NCI-H748 (cell line): ENCODE data around the gene FGR.
A peak's percentile ranks its signal among the peaks of the same experiment; 100 is the strongest.
"Not testable (repeated sequence)": the region's sequence is repeated elsewhere in the genome, so short reads cannot be mapped to it uniquely, and the experiment has no call there.

ENCODE experiments used
- DNase-seq: peaks from one replicate; lab custom pipeline; 2025; ENCODE audit not compliant: unreplicated experiment; lab: John Stamatoyannopoulos, UW

The FGR gene

DNA sequence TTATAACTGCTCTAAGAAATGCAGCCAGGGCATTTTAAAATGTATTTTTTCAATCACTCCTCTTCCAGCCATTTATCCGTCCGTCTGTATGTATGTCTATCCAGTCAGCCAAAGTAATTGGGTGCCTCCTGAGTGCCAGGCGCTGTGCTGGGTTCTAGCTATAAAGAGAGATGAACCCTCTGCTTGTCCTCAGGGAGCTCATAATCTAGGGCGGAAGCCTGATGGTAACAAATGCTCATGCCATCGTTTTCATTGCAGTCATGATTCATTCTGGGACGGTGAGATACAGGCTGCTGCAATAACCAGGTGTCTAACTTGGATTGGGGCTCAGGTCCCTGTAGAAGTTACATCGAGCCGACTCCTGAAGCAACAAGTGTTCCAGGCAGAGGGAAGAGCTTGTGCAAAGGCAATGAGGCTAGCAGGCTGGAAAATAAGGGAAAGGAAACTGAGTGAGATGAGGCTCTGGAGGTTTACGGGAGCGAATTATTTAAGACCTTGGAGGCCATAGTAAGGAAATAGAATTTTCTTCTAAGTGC lies 25.4 kb upstream of the FGR start:
- no peak for DNase-seq

DNA sequence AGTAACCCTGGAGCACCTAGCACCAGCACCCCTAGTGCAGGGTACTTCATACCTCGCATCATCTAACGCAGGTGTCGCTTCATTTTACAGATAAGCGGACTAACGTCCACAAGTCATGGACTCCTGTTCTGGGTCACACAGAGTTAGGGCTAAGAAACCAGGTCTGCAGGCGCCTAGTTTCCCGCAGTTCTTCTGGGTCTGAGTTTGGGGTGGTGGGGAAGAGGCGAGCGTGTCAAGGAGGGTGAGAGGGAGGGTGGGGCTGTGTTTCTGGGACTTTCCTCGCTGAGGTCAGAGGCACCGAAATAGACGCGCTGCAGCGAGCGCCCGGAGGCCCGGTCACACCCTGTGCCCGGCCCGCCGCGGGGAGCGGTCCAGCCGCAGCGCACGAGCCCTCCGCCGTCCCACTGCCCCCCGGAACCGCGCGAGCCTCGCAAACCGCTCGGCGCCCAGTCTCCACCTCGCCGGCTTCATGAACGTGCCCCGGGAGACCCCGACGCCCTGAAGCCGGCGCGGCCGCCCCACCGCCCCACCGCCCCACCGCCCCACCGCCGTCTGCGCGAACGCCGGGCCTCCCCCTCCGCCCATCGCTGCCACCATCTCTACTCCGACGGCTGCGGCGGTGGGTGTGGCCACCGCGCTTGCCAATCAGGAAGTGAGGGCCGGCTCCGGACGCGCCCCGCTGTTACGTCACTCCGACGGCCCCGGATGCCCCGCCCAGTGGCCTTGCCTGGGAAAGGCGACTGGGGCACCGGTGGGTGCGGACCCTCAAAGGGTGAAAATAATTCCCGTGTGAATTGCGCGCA lies 24.7 kb upstream of the FGR start:
- DNase-seq = peak; percentile 86

DNA sequence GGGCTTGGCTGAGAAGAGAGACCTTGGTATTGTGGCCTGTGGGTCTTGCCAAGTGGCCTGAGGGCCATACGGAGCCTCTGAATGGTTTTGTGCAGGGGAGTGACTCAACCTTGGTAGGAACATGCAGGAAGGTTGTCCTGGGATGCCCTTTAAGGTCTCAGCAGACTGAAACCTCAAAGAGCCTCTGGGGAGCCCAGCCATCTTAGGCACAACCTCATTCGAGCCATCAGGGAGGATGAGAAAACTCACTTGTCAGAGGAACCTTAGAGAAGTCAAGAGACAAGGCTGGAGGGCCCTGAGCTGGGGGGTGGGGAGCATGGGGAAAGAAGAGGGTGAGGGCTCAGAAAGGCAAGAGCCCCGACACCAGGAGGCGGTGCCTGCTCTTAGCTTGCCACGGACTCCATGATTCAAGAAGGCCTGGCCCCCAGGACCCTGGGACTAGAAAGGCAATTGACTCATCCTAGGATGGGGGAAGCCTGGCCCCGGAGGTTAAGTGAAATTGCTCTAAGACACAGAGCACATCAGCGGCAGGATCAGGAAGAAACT lies 24.0 kb upstream of the FGR start:
- no peak for DNase-seq

DNA sequence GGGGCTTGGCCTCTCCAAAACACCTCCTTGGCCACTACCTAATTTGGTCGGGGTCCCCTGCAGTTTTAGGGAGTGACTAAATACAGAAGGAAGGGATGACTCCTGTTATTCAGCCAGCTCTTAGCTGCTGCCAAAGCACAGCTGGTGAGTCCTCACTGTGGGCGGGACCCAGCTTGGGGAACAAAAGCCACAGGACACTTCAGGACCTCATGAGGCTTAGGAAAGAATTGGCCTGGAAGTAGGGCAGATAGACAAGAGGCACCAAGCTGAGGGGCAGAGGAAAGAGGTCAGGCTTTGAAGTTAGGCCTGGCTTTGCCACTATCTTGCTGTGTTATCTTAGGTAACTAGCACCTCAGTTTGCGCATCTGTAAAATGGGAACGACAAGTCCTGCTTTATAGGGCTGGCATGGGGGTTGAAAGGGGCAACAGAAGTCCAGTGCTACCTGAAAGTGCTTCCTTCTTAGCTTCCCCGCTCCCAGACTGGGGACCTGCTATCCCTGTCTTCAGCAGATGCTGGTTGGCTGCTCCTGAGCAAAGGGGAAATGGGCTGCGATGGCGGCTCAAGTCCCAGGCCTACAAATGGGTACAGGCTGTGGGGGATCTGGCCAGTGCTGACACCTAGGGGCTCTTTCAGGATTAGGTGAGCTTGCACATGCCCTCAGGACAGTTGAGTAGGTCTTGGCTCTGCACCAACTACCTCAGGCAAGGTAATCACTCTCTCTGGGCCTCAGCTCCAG lies 21.3 kb upstream of the FGR start:
- peak; percentile 4 for DNase-seq

DNA sequence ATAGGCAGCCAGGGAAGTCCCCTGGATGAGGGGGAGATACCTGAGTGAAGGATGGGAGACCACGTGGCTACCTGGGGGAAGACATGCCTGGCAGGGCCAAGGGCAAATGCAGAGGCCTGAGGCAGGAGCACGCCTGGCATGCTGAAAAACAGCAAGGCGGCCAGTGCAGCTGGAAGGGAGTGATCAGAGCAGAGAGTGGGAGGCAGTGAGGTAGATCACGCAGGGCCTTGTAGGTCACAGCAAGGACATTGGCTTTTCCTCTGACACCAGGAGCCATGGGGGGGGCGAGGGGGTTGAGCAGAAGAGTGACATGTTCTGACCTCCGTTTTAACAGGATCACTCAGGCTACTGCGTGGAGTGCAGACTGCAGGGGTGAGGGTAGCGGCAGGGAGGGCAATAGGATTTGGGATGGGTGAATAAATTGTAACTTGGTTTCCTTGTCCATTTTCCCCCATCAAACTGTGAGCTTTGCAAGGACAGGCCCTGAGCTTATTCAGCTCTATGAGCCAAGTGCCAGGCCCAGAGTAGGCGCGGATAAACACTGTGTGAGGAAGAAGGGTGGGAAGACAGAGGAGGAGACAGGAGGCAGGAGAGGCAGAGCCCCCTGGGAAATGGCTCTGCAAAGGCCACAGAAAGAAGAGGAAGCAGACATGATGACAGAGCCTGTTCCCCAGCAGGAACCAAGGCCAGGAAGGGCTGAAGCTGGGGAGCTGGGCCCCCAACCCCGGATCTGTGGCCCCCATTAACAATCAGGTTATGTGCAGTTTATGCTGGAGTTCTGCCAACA lies 20.4 kb upstream of the FGR start:
- no peak for DNase-seq

DNA sequence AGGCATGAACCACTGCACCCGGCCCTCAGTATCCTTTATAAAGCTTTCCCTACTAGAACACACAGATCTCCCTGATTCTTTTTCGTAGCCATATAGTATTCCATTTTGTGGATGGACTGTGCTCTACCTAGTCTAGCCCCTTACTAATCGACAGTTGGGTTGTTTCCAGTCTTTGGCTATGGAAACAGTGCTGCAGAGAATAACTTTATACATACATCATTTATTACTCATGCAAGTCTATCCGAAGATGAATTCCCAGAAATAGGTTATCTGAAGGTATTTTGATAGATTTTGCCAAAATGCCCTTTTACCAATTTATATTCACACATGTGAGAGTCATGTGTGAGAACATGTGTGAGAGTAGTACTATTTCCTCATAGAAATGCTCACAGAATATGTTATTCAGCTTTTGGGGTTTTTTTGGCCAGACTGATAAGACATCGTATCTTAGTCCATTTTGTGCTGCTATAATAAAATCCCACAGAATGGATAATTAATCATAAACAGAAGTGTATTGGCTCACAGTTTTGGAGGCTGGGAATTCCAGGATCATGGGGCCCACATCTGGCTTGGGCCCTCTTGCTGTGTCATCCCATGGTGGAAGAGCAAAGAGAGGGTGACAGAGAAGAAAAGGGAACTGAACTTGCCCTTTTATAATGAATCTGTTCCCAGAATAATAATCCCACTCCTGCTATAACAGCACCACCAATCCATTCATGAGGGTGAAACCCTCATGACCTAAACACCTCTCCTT lies 17.3 kb upstream of the FGR start:
- no peak for DNase-seq

DNA sequence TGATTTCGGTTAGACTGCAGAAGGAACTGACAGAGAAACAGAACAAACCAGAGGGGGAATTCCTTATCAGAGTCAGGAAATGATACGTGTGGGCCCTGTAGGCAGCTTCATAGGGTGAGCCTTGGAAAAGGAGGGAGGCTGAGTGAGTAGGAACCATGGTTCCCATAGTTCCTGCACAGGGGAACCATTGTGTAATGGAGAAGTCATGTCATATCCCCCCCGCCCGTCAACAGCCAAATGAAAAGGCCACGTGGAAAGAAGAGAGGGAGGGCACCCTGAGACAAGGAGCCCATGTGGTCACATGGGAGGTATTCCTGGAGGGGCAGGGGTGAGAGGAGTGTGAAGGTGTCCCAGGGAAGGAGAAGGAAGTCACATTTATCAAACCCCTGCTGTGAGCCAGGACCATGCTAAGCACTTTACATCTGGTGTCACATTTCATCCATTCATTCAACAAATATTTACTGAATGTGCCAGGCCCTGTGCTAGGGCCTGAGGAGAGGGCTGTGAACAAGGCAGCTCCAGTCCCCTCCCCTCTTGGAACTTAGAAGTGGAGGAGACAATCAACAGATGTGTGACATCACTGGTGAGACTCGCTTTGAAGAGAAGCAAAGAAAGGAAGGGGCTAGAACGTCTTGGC lies 15.7 kb upstream of the FGR start:
- DNase-seq = peak; percentile 47

DNA sequence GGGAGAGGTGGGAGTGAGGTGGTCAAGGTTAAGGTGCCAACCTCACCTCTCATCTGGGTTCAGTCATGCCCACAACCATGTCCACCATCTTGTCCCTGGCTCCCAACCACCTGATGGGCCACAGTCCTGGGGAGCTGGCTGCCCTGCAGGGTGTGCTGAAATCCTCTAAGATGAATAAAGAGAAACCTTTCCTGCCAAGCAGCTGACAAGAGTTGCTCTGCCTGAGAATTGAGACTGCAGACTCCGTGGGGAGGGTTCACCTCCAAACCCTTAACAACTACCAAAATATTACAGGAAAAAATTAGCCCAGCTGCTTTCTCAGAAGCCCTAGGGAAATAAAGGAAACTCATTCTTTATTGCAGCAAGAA lies 15.2 kb upstream of the FGR start:
- no peak for DNase-seq

DNA sequence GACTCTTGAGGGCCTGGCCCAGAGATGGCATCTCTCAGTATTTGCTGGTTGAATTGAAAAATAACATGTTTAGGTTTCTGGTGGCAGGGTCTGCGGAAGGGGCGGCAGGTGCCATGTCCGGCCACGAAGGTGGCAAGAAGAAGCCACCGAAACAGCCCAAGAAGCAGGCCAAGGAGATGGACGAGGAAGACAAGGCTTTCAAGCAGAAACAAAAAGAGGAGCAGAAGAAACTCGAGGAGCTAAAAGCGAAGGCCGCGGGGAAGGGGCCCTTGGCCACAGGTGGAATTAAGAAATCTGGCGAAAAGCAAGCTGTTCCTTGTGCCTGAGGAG lies 14.3 kb upstream of the FGR start:
- no peak for DNase-seq

DNA sequence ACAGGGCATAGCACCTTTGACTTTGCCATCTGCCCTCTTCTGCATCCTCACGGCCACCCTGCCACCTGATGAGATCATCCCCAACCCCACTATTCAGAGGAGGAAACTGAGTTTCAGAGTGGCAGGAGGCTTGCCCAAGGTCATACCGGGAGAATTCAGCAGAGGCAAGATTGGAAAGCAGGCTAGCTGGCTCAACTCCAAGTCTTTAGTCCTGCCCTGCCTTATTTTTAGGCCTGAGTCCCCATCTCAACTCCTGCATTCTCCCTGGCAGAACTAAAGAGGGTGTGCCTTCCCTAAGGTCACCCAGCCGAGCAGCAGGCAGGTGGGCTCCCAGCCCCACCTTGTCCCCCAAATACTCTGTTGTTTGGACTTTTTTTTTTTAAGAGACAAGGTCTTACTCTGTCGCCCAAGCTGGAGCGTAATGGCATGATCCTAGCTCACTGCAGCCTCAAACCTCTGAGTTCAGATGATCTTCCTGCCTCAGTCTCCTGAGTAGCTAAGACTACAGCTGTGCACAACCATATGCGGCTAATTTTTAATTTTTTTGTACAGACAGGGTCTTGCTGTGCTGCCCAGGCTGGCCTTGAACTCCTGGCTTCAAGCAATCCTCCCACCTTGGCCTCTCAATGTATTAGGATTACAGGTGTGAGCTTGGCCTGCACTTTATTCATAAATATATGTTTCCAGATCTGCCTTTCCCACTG lies 13.8 kb upstream of the FGR start:
- DNase-seq = no peak

DNA sequence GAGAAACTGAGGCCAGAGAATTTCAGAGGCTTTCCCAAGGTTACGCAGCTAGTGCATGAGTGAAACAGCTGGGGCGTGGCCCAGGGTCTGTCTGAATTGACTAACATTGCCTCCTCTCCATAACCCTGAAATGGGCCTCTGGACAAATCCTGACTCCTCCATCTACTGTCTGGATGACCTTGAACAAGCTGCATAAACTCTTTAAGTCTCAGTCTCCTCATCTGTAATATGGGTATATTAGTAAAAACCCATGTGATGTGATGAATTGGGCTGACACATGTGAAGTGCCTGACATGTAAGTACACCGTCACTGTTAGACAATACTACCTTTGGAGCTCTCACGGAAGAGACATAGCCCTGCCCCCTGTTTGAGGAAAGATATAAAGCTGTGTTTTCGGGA lies 12.3 kb upstream of the FGR start:
- no peak for DNase-seq

DNA sequence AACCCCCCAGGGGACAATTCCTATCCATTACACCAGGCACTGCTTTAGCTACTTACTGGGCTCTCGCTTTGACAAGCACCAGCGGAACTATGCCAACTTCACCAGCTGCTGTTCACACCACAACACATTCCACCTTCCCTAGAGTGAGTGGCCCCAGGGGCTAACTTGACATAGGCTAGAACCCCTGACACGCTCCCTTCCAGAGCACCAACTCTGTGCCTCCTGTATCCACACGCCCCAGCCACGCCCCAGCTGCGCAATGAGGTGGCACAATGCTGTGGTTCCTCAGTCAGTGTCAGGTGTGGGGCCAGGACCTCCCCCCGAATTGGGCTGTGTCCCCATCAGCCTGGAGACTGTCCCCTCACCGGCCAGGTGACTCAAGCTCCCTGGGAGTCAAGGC lies 11.7 kb upstream of the FGR start:
- DNase-seq = no peak

DNA sequence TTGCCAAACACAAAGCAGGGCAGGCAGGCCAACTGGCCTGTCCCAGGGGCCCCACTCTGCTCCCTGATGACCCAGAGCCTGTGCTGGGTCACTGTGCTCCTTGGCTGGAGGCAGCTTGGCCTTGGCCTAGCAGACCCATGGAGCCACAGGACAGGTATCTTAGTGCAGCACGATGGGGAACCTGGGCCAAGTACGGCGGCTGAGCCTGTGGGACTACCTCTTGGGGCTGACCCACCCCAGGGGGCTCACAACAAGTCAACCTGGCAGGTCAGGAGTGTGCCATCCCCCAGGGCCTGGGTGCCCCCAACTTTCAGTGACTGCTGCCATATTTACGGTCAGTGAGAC lies 10.1 kb upstream of the FGR start:
- no peak for DNase-seq

DNA sequence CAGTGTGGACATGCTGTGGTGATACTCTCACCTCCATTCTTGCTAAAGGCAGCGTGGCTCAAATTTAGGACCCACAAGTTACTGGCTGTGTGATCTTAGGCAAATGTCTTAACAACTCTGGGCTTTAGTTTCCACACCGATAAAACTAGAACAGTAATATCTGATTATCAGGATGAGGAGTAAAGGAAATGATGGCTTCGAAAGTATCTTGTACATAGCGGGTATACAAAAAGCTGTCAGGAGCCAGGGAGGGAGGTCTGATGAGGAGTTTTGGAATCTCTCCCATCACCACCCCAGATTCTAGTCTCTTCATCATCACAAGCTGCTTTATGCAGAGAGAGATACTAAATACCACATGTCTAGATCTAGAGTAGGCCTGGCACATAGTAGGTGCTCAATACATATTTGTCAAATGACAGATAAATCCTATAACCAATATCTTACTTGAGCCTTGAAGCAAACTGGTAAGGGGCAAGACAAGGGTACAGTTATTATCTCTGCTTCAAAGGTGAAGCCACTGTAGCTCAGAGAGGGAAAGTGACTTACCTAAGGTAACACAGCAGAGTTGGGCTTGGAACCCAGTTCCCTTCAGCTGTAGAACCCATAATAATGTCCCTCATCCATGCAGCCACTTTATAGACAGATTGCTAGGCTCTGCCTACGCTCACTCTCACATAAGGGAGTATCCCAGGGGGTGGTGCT lies 9.5 kb upstream of the FGR start:
- no peak for DNase-seq

DNA sequence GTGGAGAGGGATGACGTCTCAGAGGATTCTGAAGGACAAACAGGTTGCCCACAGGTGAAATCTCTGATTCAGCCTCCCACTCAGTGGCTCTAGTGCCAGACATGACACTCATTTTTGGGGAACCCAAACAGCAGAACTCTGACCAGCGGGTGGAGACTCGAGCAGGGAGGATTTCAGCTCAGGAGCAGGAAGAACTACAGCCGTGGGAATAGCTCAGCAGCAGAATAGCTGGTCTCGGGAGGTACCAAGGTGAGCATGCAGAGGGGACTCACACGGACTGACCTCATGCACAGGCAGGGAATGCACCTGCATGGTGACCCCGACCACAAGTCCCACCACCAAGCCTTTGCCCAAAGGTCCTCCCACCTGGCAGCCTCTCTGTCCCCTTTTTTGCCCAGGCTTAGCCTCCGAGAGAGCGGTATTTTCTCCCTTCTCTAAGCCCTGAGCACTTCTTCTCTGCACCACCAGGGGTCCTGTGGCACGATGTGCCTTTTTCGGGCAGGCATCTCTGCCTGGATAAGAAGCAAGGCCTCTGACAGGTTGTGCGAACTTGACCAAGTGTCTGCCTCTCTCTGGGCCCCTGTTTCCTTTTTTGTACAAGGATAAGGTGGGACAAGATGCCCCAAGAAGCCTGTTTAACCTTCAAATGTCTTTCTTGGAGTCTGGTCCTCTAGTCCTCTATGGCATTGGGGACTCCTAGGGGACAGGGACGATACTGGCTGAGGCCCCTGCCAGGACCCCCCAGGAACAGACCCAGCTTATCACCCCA lies 8.8 kb upstream of the FGR start:
- DNase-seq = peak; percentile 8

DNA sequence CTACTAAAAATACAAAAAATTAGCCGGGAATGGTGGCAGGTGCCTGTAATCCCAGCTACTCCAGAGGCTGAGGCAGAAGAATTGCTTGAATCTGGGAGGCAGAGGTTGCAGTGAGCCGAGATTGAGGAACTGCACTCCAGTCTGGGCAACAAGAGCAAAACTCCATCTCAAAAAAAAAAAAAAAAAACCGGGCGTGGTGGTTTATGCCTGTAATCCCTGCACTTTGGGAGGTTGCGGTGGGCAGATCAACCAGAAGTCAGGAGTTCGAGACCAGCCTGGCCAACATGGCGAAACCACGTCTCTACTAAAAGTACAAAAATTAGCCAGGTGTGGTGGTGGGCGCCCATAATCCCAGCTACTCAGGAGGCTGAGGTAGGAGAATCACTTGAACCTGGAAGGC lies 5.5 kb upstream of the FGR start:
- DNase-seq = not testable (repeated sequence)

DNA sequence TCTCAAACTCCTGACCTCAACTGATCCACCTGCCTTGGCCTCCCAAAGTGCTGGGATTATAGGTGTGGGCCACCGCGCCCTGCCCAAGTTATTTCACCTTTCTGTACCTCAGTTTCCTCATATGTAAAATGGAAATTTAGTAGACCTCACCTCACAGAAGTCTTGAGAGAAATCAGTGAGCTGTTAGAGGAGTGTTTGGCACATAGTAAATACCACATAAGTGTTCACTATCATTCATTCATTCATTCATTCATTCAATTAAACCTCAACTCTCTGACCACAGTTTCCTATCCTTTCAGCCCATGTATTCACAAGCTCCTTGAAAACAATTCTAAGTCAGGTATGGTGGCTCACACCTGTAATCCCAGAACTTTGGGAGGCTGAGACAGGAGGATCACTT lies 3.8 kb upstream of the FGR start:
- no peak for DNase-seq

DNA sequence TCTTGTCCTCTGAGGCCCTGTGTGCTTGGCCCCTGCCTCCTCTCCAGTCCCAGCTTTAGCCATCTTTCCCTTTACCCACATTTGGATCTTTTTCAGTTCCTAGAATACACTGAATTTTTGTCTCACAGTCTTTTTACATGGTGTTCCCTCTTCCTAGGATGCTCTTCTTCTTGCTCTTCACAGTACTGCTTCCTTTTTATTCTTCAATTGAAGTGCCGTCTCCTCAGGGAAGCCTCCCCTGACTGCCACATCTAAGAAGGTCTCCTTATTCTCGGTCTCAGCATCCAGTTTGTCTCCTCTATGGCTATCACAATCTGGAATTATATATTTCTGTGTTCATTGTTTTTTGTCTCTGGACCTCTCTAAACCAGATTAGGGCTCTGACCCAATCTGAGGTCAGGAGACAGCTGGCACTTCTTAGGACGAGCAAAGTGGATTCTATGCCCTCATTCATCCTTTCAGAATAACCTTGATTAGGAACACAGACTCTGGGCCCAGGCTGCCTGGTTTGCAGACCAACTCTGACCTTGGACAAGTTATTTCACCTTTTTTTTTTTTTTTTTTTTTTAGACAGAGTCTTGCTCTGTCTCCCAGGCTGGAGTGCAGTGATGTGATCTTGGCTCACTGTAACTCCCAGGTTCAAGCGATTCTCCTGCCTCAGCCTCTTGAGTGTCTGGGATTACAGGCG lies 3.2 kb upstream of the FGR start:
- DNase-seq = no peak
